ENCODE data around the gene CCDC150.

CCDC150 gene

DNA sequence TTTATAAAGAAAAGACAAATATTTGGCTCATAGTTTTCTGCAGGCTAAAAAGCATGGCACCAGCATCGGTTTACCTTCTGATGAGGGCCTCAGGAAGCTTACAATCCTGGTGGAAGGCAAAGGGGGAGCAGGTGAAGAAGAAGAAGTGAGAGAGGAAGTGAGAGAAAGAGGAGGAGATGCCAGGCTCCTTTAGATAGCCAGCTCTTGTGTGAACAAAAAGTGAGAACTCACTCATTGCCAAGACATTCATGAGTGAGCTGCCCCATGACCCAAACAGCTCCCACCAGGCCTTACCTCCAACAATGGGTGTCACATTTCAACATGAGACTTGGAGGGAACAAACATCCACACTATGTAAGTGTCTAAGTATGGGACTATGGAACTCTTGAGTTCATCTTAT lies 14.3 kb downstream of the CCDC150 start:
- TF ChIP-seq CTCF (IDR thresholded peaks at IDR 0.05): no peak
- H3K36me3 ChIP-seq: no peaks in the 10 kb centered on the region
- peaks cover 0 to 28% (median 25%) of the 10 kb centered on the region in 3 donors for H3K9me3 ChIP-seq
- intact Hi-C loops (cut with DNase I; ENCODE audit: low total_unique reads): no loop called here
- H3K27ac ChIP-seq: no peak overlapping the region
- H3K4me3 ChIP-seq: no peak overlapping the region
- H3K4me1 ChIP-seq: no peaks in the 10 kb centered on the region
- H3K27me3 ChIP-seq: no peaks in the 10 kb centered on the region
- DNase-seq: no peak

GRCh38 chr2:196655761-196656160 lies 16.2 kb downstream of the CCDC150 start:
- Histone ChIP-seq H3K36me3 (no peaks in the 10 kb centered on the region), H3K27ac (no peak overlapping the region), H3K4me1 (no peaks in the 10 kb centered on the region), H3K9me3 (peaks cover 0 to 21% (median 17%) of the 10 kb centered on the region in 3 donors), H3K4me3 (no peak overlapping the region), H3K27me3 (no peaks in the 10 kb centered on the region)
- no peak for DNase-seq
- TF ChIP-seq CTCF (IDR thresholded peaks at IDR 0.05): no peak
- intact Hi-C loops (cut with DNase I; ENCODE audit: low total_unique reads): no loop called here

DNA sequence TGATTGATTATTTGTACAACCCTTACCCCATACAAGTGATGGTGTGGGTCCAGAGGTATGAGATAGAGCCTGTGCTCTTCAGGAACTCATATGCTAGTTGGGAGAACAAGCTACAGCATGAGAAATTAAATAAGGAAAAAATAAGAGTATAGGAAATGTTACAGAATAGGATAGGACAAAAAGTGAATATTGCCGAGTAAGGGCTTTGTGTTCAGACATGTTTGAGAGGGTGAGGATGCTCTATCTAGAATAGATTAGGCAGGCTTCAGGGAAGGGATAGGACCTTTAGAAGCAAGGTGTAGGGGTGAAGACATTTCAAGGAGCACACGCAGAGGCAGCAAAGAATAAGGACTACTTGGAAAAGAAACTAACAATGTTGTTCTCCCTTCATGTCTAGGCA lies 17.8 kb downstream of the CCDC150 start:
- DNase-seq: no peak
- Histone ChIP-seq H3K9me3 (peaks cover 0 to 6% (median 3%) of the 10 kb centered on the region in 3 donors), H3K4me1 (no peaks in the 10 kb centered on the region), H3K36me3 (no peaks in the 10 kb centered on the region), H3K27ac (no peak overlapping the region), H3K27me3 (no peaks in the 10 kb centered on the region), H3K4me3 (no peak overlapping the region)
- TF ChIP-seq CTCF (IDR thresholded peaks at IDR 0.05): no peak
- intact Hi-C loops (cut with DNase I; ENCODE audit: low total_unique reads): no loop called here

DNA sequence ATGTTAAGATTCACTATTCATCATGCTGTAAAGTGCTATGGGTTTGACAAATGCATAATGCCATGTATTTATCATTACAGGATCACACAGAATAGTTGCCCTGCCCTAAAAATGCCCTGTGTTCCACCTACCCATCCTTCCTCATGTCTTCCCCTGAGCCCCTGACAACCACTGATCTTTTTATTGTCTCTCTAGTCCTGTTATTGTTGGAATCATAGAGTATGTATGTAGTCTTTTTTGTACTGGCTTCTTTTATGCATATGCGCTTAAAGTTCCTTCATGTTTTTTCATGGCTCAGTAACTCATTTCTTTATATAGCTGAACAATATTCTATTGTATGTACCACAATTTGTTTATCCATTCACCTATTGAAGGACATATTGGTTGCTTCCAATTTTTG lies 20.3 kb downstream of the CCDC150 start:
- intact Hi-C loops (cut with DNase I; ENCODE audit: low total_unique reads): no loop called here
- Histone ChIP-seq H3K27me3 (no peaks in the 10 kb centered on the region), H3K27ac (no peak overlapping the region), H3K4me1 (no peaks in the 10 kb centered on the region), H3K4me3 (no peak overlapping the region), H3K36me3 (no peaks in the 10 kb centered on the region), H3K9me3 (no peaks in the 10 kb centered on the region)
- DNase-seq: no peak
- TF ChIP-seq CTCF (IDR thresholded peaks at IDR 0.05): no peak

DNA sequence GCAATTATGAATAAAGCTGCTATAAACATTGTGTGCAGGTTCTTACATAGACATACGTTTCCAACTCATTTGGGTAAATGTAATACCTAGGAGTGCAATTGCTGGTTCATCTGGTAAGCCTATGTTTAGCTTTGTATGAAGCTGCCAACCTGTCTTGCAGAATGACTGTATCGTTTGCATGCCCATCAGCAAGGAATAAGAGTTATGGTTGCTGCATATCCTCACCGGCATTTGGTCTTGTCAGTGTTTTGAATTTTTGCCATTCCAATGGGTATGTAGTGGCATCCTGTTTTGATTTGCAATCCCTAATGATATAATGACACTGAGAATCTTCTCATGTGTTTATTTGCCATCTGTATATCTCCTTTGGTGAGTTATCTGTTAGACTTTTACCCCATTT lies 20.7 kb downstream of the CCDC150 start:
- Histone ChIP-seq H3K9me3 (no peaks in the 10 kb centered on the region), H3K27ac (no peak overlapping the region), H3K27me3 (no peaks in the 10 kb centered on the region), H3K4me1 (no peaks in the 10 kb centered on the region), H3K36me3 (no peaks in the 10 kb centered on the region), H3K4me3 (no peak overlapping the region)
- intact Hi-C loops (cut with DNase I; ENCODE audit: low total_unique reads): no loop called here
- no peak for TF ChIP-seq CTCF (IDR thresholded peaks at IDR 0.05)
- no peak for DNase-seq

GRCh38 chr2:196670342-196670741 lies 30.8 kb downstream of the CCDC150 start:
- Histone ChIP-seq H3K36me3 (no peaks in the 10 kb centered on the region), H3K9me3 (no peaks in the 10 kb centered on the region), H3K27me3 (no peaks in the 10 kb centered on the region), H3K4me1 (no peaks in the 10 kb centered on the region), H3K27ac (no peak overlapping the region), H3K4me3 (no peak overlapping the region)
- intact Hi-C loops (cut with DNase I; ENCODE audit: low total_unique reads): no loop called here
- no peak for DNase-seq
- no peak for TF ChIP-seq CTCF (IDR thresholded peaks at IDR 0.05)
